ENCODE results near the gene CERS1.

Gene CERS1

DNA sequence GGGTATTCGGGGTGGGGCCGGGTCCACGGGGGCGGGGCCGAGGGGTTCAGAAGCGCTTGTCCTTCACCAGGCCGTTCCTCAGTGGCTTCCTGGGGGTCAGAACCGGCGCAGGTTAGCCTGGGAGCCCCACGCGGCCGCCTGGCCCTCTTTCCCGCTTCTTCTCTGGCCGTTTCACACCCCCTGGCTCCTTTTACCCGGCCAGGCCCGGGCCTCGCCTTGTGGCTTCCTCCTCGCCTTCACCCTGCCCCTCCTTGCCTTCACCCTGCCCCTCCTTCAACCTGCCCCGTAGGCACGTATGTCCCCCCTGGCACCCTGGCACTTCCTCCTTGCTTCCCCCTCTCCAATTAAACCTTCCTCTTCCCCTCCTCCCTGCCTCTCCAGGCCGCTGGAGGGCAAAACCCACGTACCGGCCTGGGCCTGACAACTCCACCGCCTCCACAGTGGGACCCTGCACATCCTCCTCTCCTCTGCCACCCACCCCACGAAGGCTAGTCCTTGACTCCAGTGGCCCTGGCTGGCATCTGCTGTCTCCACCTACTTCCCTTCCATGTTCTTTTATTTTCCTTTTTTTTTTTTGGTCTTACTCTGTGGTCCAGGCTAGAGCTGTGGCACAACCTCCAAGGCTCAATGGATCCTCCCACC is 25.3 kb downstream of the CERS1 start:
- DNase-seq (ENCODE audit: low spot score), result no peak

DNA sequence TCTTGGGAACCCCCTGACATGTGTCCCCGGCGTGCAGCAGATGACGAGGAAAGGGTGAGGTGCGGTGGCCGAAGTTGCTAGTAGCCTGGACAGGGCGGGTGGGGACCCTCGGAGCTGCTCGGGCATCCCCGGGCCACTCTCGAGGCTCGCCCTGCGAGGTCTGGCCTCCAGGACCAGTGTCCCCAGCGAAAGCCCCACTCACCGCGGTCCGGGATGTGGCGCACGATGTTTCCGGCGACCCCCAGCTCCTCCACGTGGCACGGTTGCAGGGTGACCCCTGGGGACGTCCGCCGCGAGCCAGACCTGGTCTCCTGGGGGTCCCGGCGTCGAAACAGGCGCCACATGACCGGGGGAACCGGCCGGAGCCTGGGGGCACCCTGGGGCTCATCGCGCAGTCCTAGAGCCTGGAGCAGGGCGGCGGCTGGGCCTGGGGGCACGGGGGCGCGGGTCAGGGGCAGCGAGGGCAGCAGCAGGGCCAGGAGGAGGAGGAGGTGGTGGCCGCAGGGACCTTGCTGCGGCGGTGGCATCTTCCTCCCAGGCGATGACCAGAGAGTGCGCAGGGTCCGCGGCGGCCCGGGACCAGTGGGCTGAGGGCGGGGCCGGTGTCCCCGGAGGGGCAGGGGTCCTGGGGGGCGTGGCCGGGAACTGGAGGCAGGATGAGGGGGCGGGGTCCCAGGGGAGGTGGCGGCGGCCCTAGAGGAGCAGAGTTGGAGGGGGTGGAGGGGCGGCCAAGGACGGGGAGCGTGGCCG is 26.0 kb downstream of the CERS1 start:
- no peak for DNase-seq (ENCODE audit: low spot score)

- no peak for DNase-seq (ENCODE audit: low spot score)
Measured at GRCh38 chr19:18869023-18869618, 26.8 kb downstream of the CERS1 start.

- DNase-seq (ENCODE audit: low spot score), result no peak
Measured at GRCh38 chr19:18868380-18869022, 27.5 kb downstream of the CERS1 start.

DNA sequence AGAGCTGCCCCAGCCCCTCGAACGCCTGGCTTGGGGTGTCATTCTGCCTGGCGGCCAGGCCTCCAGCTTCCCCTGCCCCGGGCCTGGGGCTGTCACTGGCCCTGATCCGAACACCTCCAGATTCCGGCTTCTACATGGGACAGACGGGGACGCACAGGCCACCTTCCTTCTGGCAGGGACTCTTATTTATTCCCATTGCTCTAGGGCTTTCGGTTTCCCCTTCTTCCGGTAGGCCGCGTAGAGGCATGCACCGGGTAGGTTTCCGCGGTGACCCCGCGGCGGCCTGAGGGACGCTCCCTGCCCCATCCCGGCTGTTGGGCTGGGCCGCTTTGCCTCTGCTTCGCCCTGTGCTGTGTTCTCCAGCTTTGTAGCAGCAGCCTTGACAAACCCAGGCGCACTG is 28.2 kb downstream of the CERS1 start:
- DNase-seq (ENCODE audit: low spot score), result no peak

GRCh38 chr19:18867199-18867598 is 28.8 kb downstream of the CERS1 start:
- no peak for DNase-seq (ENCODE audit: low spot score)

DNA sequence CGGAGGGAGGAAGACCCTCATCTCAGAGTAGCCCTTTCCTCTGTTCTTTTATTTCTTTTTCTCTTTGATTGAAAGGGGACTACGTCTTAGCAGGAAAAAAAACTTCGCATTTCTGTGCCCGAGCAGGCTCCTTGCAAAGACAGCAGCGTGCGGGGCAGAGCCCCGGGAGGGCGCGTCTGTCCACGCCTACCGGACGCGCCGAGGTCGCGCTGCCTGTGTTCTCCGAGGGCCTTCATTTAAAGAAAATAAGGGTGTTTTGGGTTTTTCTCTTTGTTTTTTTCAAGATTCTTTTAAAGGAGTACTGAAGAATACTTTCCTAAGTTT is 29.2 kb downstream of the CERS1 start:
- no peak for DNase-seq (ENCODE audit: low spot score)

DNA sequence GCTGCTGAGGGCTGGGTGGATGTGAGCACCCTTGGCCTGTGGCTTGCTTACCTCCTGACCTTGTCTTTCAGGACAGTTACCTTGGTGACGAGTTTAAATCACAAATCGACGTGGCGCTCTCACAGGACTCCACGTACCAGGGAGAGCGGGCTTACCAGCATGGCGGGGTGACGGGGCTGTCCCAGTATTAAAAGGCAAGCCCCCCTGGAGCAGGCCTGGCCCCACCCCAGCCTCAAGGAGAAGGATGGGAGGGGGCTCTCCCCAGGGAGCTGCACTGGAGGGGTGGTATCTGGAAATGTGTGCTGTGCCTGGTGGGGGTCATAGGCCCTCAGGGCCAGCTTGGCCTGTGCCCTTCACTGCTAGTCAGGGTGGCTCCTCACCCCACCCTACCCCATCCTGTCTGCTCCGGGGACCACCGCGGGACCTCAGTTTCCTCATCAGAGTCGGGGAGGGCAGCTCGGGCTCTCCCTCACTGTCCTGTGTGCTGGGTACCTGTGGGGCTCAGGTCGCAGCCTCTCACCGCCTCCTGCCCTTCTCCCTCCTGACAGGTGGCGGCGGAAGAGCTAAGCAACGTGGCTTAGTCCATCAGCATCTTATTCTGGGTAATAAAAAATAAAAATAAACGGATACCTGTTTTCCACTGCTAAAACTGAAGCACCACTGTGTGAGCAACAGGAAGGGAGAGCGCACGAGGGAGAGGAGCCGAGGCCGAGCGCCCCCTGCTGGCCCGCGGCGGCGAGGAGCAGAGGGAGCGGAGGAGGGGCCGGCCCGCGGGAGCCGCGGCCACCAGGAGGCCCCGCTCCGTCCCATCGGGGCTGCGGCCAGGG is 29.8 kb downstream of the CERS1 start:
- DNase-seq (ENCODE audit: low spot score), result peak; percentile 35

GRCh38 chr19:18865106-18865972 is 30.6 kb downstream of the CERS1 start:
- DNase-seq (ENCODE audit: low spot score), result no peak

GRCh38 chr19:18863843-18864362 is 32.1 kb downstream of the CERS1 start:
- DNase-seq (ENCODE audit: low spot score), result no peak

DNA sequence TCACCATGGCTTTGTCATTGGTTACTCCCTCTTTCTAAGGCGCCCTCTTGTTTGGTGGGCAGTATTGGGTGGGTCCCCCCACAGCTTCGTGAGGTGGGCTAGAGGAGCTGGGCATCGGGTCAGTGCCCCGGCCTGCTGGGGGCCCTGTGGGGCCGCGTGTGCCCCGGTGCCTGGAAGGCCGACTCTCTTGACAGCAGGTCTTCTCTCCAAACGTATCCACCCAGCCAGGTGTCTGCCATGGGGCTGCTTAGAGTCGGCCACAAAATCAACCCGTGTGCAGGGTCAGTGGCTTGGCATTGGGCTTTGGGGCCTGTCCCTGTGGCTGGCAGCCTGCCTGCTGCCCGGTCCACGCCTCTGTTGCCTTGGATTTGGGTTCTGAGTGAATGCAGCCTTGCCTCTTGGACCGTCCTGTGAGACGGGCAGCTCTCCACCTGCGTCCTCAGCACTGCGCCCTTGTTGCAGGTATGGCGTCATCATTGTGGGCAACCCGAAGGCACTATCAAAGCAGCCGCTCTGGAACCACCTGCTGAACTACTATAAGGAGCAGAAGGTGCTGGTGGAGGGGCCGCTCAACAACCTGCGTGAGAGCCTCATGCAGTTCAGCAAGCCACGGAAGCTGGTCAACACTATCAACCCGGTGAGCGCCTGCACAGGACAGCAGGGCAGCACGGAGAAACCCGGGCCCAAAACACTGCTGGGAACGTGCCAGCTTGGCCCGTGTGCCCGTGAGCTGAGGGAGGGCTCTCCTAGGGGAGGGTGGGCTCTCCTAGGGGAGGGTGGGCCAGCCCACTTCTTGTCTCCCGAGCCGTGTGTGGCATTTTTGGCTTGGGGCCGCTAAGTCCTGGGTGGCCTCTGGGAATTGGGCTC is 32.7 kb downstream of the CERS1 start:
- DNase-seq (ENCODE audit: low spot score), result no peak

DNA sequence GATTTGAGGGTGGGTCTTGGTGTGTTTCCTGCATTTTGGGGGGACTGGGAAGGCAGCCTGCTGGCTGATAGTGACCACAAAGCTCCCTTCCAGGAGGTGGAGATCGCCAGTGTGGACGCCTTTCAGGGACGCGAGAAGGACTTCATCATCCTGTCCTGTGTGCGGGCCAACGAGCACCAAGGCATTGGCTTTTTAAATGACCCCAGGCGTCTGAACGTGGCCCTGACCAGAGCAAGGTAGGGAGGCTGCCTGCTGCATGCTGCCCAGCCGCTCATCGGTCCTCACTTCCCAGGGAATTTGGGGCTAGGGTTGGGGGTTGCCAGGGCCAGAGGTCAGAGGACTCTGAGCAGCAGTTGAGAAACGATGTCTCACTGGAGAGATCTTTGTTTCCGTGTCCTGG is 34.0 kb downstream of the CERS1 start:
- DNase-seq (ENCODE audit: low spot score), result no peak

DNA sequence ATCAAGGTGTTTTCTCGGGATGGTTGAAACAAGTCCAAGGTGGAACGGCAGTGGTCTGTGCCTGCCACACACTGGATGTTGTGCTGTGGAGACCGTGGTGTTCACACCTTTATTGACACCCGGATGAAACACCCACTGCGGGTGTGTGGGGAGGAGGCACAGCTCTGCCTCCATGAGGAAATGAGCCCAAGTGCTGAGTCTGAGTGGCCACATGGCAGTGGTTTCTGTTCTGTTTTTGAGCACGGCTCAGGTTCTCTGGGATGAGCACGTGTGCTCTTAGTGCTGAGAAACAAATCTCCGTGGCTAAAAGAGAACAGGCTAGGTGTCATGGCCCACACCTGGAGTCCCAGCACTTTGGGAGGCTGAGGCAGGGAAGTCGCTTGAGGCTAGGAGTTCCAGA is 34.7 kb downstream of the CERS1 start:
- DNase-seq (ENCODE audit: low spot score), result no peak

GRCh38 chr19:18860725-18861124 is 35.2 kb downstream of the CERS1 start:
- DNase-seq (ENCODE audit: low spot score), result no peak

DNA sequence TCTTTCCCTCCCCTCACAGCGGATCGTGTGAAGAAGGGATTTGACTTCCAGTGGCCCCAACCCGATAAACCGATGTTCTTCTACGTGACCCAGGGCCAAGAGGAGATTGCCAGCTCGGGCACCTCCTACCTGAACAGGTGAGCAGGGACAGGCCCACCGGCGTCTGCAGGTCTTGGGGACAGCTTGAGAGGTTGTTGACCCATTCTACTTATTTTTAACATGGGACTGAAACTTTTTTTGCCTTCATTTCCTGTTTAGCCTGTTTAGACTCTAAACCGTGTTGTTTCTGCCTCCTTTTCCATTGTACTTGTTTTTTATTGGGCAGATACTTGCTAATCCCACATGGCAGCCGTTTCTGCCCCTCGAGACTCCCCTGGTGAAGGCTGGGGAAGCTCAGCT is 35.7 kb downstream of the CERS1 start:
- DNase-seq (ENCODE audit: low spot score), result no peak

GRCh38 chr19:18859676-18860301 is 36.2 kb downstream of the CERS1 start:
- no peak for DNase-seq (ENCODE audit: low spot score)

DNA sequence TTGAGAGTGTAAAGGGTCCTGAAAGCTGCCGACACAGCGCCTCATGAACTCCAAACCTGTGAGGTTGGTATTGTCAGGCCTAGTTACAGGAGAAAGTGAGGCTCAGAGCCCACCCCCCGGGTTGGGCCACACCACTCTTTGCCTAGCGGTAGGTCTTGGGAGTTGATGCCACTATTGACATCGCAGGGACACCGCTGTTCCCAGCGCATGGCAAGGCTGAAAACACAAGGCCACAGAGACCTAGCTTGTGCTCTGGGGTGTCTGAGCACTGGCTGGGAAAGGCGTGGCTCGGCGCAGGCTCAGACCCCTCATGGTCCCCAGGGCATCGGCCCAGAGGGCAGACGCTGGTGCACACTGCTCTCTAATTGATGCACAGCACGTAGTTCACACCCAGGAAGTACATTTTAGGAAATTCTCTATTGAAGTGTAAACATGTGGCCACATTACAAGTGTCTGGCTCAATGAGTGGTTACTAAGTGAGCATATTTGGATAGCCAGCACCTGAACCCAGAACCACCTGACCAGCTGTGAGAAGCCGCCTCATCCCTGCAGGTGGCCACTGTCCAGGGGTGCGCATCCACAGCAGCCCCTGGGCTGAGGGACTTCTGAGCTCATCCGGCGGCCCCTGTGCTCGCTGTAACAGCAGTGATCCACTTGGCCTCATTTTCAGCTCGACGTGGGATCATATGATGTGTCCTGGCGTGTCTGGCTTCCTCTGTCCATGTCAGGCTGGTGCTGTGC is 36.9 kb downstream of the CERS1 start:
- no peak for DNase-seq (ENCODE audit: low spot score)

- DNase-seq (ENCODE audit: low spot score), result no peak
Measured at GRCh38 chr19:18857223-18857622, 38.7 kb downstream of the CERS1 start.

Data from LoVo (cell line).